Upper lobe of left lung (tissue), 6 donors: ENCODE data around the gene MRNIP. TPM values are rescaled to one million over a fixed set of nuclear protein-coding genes. Genes with fewer than 3 reads are reported as not detected.
"Not testable (repeated sequence)": the region's sequence is repeated elsewhere in the genome, so short reads cannot be mapped to it uniquely, and the experiment has no call there.

ENCODE experiments used
- ATAC-seq, 2 donors: fragments of 200-7000 bp; cut with Tn5 transposase; one replicate each; pipeline ENCODE4 v1.9.1; 2022; ENCODE audit warnings: mild to moderate bottlenecking in 2 of 2, moderate library complexity in 2 of 2; ENCODE audit not compliant: low FRiP score in 2 of 2
- DNase-seq, 2 donors: peaks; one replicate each; pipeline ENCODE4 v3.0.0-alpha.2; 2019 to 2020
- H3K27ac ChIP-seq, 4 donors: fragments of 200-600 bp; sonication (generic); one replicate each; pipeline ENCODE4 v1.5.1; 2016 to 2019
- H3K27me3 ChIP-seq, 4 donors: fragments of 200-600 bp; sonication (generic); one replicate each; pipeline ENCODE4 v1.5.1; 2017 to 2019
- H3K36me3 ChIP-seq, 4 donors: fragments of 200-600 bp; sonication (generic); one replicate each; pipeline ENCODE4 v1.5.1; 2016 to 2019
- H3K4me1 ChIP-seq, 4 donors: fragments of 200-600 bp; sonication (generic); one replicate each; pipeline ENCODE4 v1.5.1; 2018 to 2019
- H3K4me3 ChIP-seq, 4 donors: fragments of 200-600 bp; sonication (generic); one replicate each; pipeline ENCODE4 v1.5.1; 2017 to 2019; ENCODE audit warnings: mild to moderate bottlenecking in 2 of 4, moderate library complexity in 1 of 4
- H3K9me3 ChIP-seq, 4 donors: fragments of 200-600 bp; sonication (generic); one replicate each; pipeline ENCODE4 v1.5.1; 2018 to 2019
- CTCF ChIP-seq, 6 experiments: fragments of 450-650 bp in 4 of 6; fragments of 200-600 bp in 2 of 6; sonication (generic) in 2 of 6; IDR thresholded peaks; one replicate each; pipeline ENCODE4 v1.5.1; 2016 to 2019; ENCODE audit warnings: antibody characterized with exemption in 6 of 6
- EP300 ChIP-seq, 4 donors: sonication (generic); formaldehyde crosslinking; IDR thresholded peaks; one replicate each; pipeline ENCODE4 v1.5.1; 2017; ENCODE audit warnings: antibody characterized with exemption in 4 of 4, control low read depth in 2 of 4
- POLR2A ChIP-seq, 4 donors: fragments of 450-650 bp; IDR thresholded peaks; one replicate each; pipeline ENCODE4 v1.5.1; 2016 to 2017; ENCODE audit warnings: antibody characterized with exemption in 4 of 4, mild to moderate bottlenecking in 2 of 4
- POLR2AphosphoS5 ChIP-seq, 2 donors: sonication (generic); formaldehyde crosslinking; IDR thresholded peaks; one replicate each; pipeline ENCODE4 v1.5.1; 2017; ENCODE audit warnings: antibody characterized with exemption in 2 of 2
- WGBS, 2 donors: methylation state at CpG; one replicate each; pipeline ENCODE4 v1.1.5; 2017 to 2018; 5-methylcytosine and 5-hydroxymethylcytosine counted together
- total RNA-seq, 6 donors: library from RNA; depleted of rRNA in 4 of 6; stranded (reverse); fragments of >200 nt in 4 of 6; gene quantifications; one replicate each; pipeline versions ENCODE4 v1.1.0 to v1.2.1, GENCODE V29; 2016 to 2021
- donor health status: DM: no; HTN: no; CAD: no; lungs with moderate emphysema.
- donor health status: DM: no; HTN: yes; CAD: no; lungs with severe emphysema.

MRNIP gene
- total RNA-seq, 6 donors from 2014 or later = 20.7 to 142 (median 33.2) TPM

DNA sequence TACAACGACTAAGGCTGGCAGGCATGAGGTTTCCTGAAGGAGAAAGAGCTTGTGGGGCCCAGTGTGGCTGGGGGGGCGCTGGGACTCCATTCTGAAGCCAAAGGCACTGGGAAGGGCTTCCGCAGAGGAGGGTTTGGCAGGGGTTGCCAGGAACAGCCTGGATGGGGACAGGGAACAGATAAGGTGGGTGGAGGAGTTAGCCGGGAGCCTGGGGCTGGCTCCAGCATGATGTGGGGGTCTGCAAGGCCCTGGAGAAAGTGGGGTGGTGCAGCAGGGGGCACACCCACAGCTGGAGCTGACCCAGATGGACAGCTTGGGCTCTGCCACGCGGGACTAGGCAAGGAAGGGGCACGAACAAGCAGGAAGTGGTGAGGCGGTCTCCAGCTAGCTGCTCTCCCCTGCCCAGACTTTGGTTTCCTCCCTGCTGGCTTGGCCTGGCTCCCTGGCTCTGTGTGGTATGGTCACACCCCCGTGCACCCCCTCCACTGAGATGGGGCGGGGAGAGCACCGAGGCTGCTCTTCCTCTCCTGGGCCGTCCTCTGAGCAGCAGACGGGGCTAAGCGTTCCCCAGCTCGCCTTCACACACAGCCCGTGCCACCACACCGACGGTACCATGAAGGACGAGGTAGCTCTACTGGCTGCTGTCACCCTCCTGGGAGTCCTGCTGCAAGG, 65.0 kb downstream of the MRNIP start, which contains the start of gene LTC4S:
Gene LTC4S (plus strand): TSS at position 519 of the 672 bp plus-strand sequence. CDS start 95 bp downstream, at position 614.
- peak; percentile 70 to 81 for DNase-seq
- Histone ChIP-seq H3K27ac (peak within 1 kb of the TSS; percentile 71 to 85 (median 78)), H3K36me3 (peaks cover 9 to 16% (median 16%) of the 10 kb centered on the region in 4 donors), H3K4me3 (peak within 1 kb of the TSS in 3 of 4 donors; percentile 54 to 80 (median 67)), H3K9me3 (no peaks in the 10 kb centered on the region), H3K4me1 (peaks cover 50 to 60% (median 54%) of the 10 kb centered on the region in 4 donors), H3K27me3 (no peaks in the 10 kb centered on the region)
- peak; percentile 72 to 74 for ATAC-seq
- TF ChIP-seq POLR2AphosphoS5 (IDR thresholded peaks at IDR 0.05) (peak in 1 of 2 donors; percentile 57), EP300 (IDR thresholded peaks at IDR 0.05) (no peak), CTCF (IDR thresholded peaks at IDR 0.05) (no peak), POLR2A (IDR thresholded peaks at IDR 0.05) (peak in 1 of 4 donors; percentile 28)
- 10 to 24% methylated on average over 2 to 8 of the region's 19 CpGs for WGBS, 2 donors

- TF ChIP-seq POLR2A (IDR thresholded peaks at IDR 0.05) (no peak), CTCF (IDR thresholded peaks at IDR 0.05) (no peak), POLR2AphosphoS5 (IDR thresholded peaks at IDR 0.05) (no peak), EP300 (IDR thresholded peaks at IDR 0.05) (no peak)
- 55 to 61% methylated on average over 3 to 24 of the region's 24 CpGs for WGBS, 2 donors
- DNase-seq = peak; percentile 52 to 87
- no peak overlapping the region for H3K4me3 ChIP-seq
- peaks cover 50 to 60% (median 54%) of the 10 kb centered on the region in 4 donors for H3K4me1 ChIP-seq
- H3K9me3 ChIP-seq = no peaks in the 10 kb centered on the region
- peaks cover 4 to 8% (median 8%) of the 10 kb centered on the region in 4 donors for H3K36me3 ChIP-seq
- H3K27ac ChIP-seq = peak overlapping the region; percentile 71 to 85 (median 78)
- ATAC-seq = peak in 1 of 2 donors; percentile 10
- H3K27me3 ChIP-seq = no peaks in the 10 kb centered on the region
Measured at GRCh38 chr5:179792612-179793467, 65.8 kb downstream of the MRNIP start.

GRCh38 chr5:179791881-179792611, 66.6 kb downstream of the MRNIP start:
- Histone ChIP-seq H3K9me3 (no peaks in the 10 kb centered on the region), H3K27ac (peak overlapping the region; percentile 71 to 85 (median 78)), H3K27me3 (no peaks in the 10 kb centered on the region), H3K4me1 (peaks cover 50 to 55% (median 52%) of the 10 kb centered on the region in 4 donors), H3K36me3 (peaks cover 0 to under 1% (median under 1%) of the 10 kb centered on the region in 4 donors), H3K4me3 (no peak overlapping the region)
- no peak for TF ChIP-seq EP300 (IDR thresholded peaks at IDR 0.05)
- TF ChIP-seq POLR2A (IDR thresholded peaks at IDR 0.05) = no peak
- peak in 1 of 2 donors; percentile 48 for TF ChIP-seq POLR2AphosphoS5 (IDR thresholded peaks at IDR 0.05)
- TF ChIP-seq CTCF (IDR thresholded peaks at IDR 0.05) = no peak
- no peak for ATAC-seq
- WGBS, 2 donors = 39 to 61% methylated on average over 12 to 13 of the region's 15 CpGs
- DNase-seq = peak; percentile 37 to 68

- DNase-seq, H3K9me3 ChIP-seq, H3K36me3 ChIP-seq, H3K4me3 ChIP-seq, ATAC-seq, H3K27me3 ChIP-seq, H3K27ac ChIP-seq: not testable (repeated sequence)
- 96% methylated on average over 9 of the region's 9 CpGs for WGBS, 2 donors
- H3K4me1 ChIP-seq = peaks cover 27 to 31% (median 29%) of the 10 kb centered on the region in 4 donors
Measured at GRCh38 chr5:179789278-179789677, 69.3 kb downstream of the MRNIP start.
